NCI-H1930 (cell line): ENCODE data around the gene STAT6.

Source experiments
- DNase-seq, 2 experiments: peaks; one replicate each; lab custom pipeline; 2025; lab: John Stamatoyannopoulos, UW

Gene STAT6

GRCh38 chr12:57111031-57111734, at the start of gene STAT6:
Gene STAT6 (minus strand): TSS chr12:57111362. CDS start chr12:57108278, 3,084 bp downstream.
- DNase-seq = no peak

- DNase-seq = no peak
Observed at GRCh38 chr12:57160741-57161140, 49.6 kb upstream of the STAT6 start.

GRCh38 chr12:57160040-57160439, 48.9 kb upstream of the STAT6 start:
- no peak for DNase-seq

GRCh38 chr12:57159311-57159710, 48.1 kb upstream of the STAT6 start:
- DNase-seq = no peak

GRCh38 chr12:57158665-57159064, 47.5 kb upstream of the STAT6 start:
- DNase-seq = no peak

GRCh38 chr12:57158186-57158585, 47.0 kb upstream of the STAT6 start:
- no peak for DNase-seq

GRCh38 chr12:57157588-57158173, 46.5 kb upstream of the STAT6 start:
- no peak for DNase-seq

GRCh38 chr12:57156701-57157403, 45.7 kb upstream of the STAT6 start:
- DNase-seq = no peak

- DNase-seq = no peak
Observed at GRCh38 chr12:57154804-57155434, 43.8 kb upstream of the STAT6 start.

GRCh38 chr12:57154076-57154475, 42.9 kb upstream of the STAT6 start:
- DNase-seq = no peak

- no peak for DNase-seq
Observed at GRCh38 chr12:57153415-57153997, 42.3 kb upstream of the STAT6 start.

- DNase-seq = no peak
Observed at GRCh38 chr12:57152639-57153038, 41.5 kb upstream of the STAT6 start.

GRCh38 chr12:57151741-57152630, 40.8 kb upstream of the STAT6 start:
- no peak for DNase-seq

- DNase-seq = no peak
Observed at GRCh38 chr12:57150400-57151000, 39.3 kb upstream of the STAT6 start.

GRCh38 chr12:57149245-57149900, 38.2 kb upstream of the STAT6 start:
- DNase-seq = no peak

GRCh38 chr12:57148469-57149244, 37.5 kb upstream of the STAT6 start:
- no peak for DNase-seq

- no peak for DNase-seq
Observed at GRCh38 chr12:57146961-57147944, 36.1 kb upstream of the STAT6 start, which contains the start of gene LRP1-AS. Gene LRP1-AS (minus strand): TSS chr12:57147619.

GRCh38 chr12:57146092-57146491, 34.9 kb upstream of the STAT6 start:
- DNase-seq = no peak
